DND-41 (cell line): Measurements from ENCODE around the gene TGFA.

Source experiments
- CTCF ChIP-seq: IDR thresholded peaks from 2 replicates; pipeline ENCODE4 v1.5.1; 2012; ENCODE audit warnings: borderline replicate concordance, low read length, moderate library complexity, mild to moderate bottlenecking; ENCODE audit not compliant: poor library complexity, severe bottlenecking; ENCODE audit errors: extremely low read depth
- EZH2 ChIP-seq: IDR thresholded peaks from 3 replicates; pipeline ENCODE4 v1.6.1; 2012; ENCODE audit warnings: borderline replicate concordance, low read depth, mild to moderate bottlenecking, moderate library complexity, low read length, inconsistent platforms; ENCODE audit not compliant: severe bottlenecking

- TF ChIP-seq CTCF (no peak), EZH2 (no peak)
Observed at GRCh38 chr2:70469961-70470360, 83.7 kb downstream of the TGFA start.
